Measurements from ENCODE around the gene RAET1G.
A peak's percentile ranks its signal among the peaks of the same experiment; 100 is the strongest.
"Not testable (repeated sequence)": the region's sequence is repeated elsewhere in the genome, so short reads cannot be mapped to it uniquely, and the experiment has no call there.

Gene RAET1G

GRCh38 chr6:149954984-149955653, 32.2 kb upstream of the RAET1G start:
- in situ Hi-C loops (cut with HindIII; ENCODE audit: low pct_ligation_motif_present, low pct_unique_long_range_greater_than_20kb, low sequenced_read_pairs); DNase-seq: not testable (repeated sequence)

GRCh38 chr6:149954328-149954983, 31.5 kb upstream of the RAET1G start:
- DNase-seq = not testable (repeated sequence)

GRCh38 chr6:149953934-149954327, 31.0 kb upstream of the RAET1G start:
- in situ Hi-C loops (cut with HindIII; ENCODE audit: low pct_ligation_motif_present, low pct_unique_long_range_greater_than_20kb, low sequenced_read_pairs); DNase-seq: not testable (repeated sequence)

More at GRCh38 chr6:149954328-149954983, 31.5 kb upstream of the RAET1G start:
- in situ Hi-C loops (cut with HindIII; ENCODE audit: low pct_ligation_motif_present, low pct_unique_long_range_greater_than_20kb, low sequenced_read_pairs) = not testable (repeated sequence)

- DNase-seq; in situ Hi-C loops (cut with HindIII; ENCODE audit: low pct_ligation_motif_present, low pct_unique_long_range_greater_than_20kb, low sequenced_read_pairs): not testable (repeated sequence)
These were observed 30.5 kb upstream of the RAET1G start for GRCh38 chr6:149953390-149953789.

- DNase-seq = no peak
- in situ Hi-C loops (cut with HindIII; ENCODE audit: low pct_ligation_motif_present, low pct_unique_long_range_greater_than_20kb, low sequenced_read_pairs) = no loop called here
These were observed 28.7 kb upstream of the RAET1G start for GRCh38 chr6:149951626-149952025.

GRCh38 chr6:149951096-149951495, 28.2 kb upstream of the RAET1G start:
- in situ Hi-C loops (cut with HindIII; ENCODE audit: low pct_ligation_motif_present, low pct_unique_long_range_greater_than_20kb, low sequenced_read_pairs) = no loop called here
- no peak for DNase-seq

- in situ Hi-C loops (cut with HindIII; ENCODE audit: low pct_ligation_motif_present, low pct_unique_long_range_greater_than_20kb, low sequenced_read_pairs) = no loop called here
- DNase-seq = no peak
These were observed 27.5 kb upstream of the RAET1G start for GRCh38 chr6:149950423-149950822.

GRCh38 chr6:149948616-149949015, 25.7 kb upstream of the RAET1G start:
- no peak for DNase-seq
- in situ Hi-C loops (cut with HindIII; ENCODE audit: low pct_ligation_motif_present, low pct_unique_long_range_greater_than_20kb, low sequenced_read_pairs) = no loop called here

GRCh38 chr6:149948011-149948410, 25.1 kb upstream of the RAET1G start:
- in situ Hi-C loops (cut with HindIII; ENCODE audit: low pct_ligation_motif_present, low pct_unique_long_range_greater_than_20kb, low sequenced_read_pairs) = no loop called here
- DNase-seq = no peak

- DNase-seq = not testable (repeated sequence)
These were observed 24.6 kb upstream of the RAET1G start for GRCh38 chr6:149947533-149947932.

GRCh38 chr6:149946631-149947030, 23.7 kb upstream of the RAET1G start:
- in situ Hi-C loops (cut with HindIII; ENCODE audit: low pct_ligation_motif_present, low pct_unique_long_range_greater_than_20kb, low sequenced_read_pairs) = not testable (repeated sequence)

More at GRCh38 chr6:149947533-149947932, 24.6 kb upstream of the RAET1G start:
- in situ Hi-C loops (cut with HindIII; ENCODE audit: low pct_ligation_motif_present, low pct_unique_long_range_greater_than_20kb, low sequenced_read_pairs) = not testable (repeated sequence)

GRCh38 chr6:149945276-149945675, 22.4 kb upstream of the RAET1G start:
- in situ Hi-C loops (cut with HindIII; ENCODE audit: low pct_ligation_motif_present, low pct_unique_long_range_greater_than_20kb, low sequenced_read_pairs); DNase-seq: not testable (repeated sequence)

More at GRCh38 chr6:149946631-149947030, 23.7 kb upstream of the RAET1G start:
- not testable (repeated sequence) for DNase-seq

GRCh38 chr6:149943321-149943720, 20.4 kb upstream of the RAET1G start:
- DNase-seq; in situ Hi-C loops (cut with HindIII; ENCODE audit: low pct_ligation_motif_present, low pct_unique_long_range_greater_than_20kb, low sequenced_read_pairs): not testable (repeated sequence)

- in situ Hi-C loops (cut with HindIII; ENCODE audit: low pct_ligation_motif_present, low pct_unique_long_range_greater_than_20kb, low sequenced_read_pairs) = no loop called here
- no peak for DNase-seq
These were observed 19.5 kb upstream of the RAET1G start for GRCh38 chr6:149942461-149942829.

- in situ Hi-C loops (cut with HindIII; ENCODE audit: low pct_ligation_motif_present, low pct_unique_long_range_greater_than_20kb, low sequenced_read_pairs) = no loop called here
- peak; percentile 92 for DNase-seq
These were observed 18.9 kb upstream of the RAET1G start, which contains the start of gene ULBP2 for GRCh38 chr6:149941583-149942460. Gene ULBP2 (plus strand): TSS chr6:149942014. CDS start chr6:149942073, 59 bp downstream.

- DNase-seq = no peak
- in situ Hi-C loops (cut with HindIII; ENCODE audit: low pct_ligation_motif_present, low pct_unique_long_range_greater_than_20kb, low sequenced_read_pairs) = no loop called here
These were observed 17.7 kb upstream of the RAET1G start for GRCh38 chr6:149940672-149940982.

GRCh38 chr6:149939909-149940671, 17.2 kb upstream of the RAET1G start:
- no peak for DNase-seq
- in situ Hi-C loops (cut with HindIII; ENCODE audit: low pct_ligation_motif_present, low pct_unique_long_range_greater_than_20kb, low sequenced_read_pairs) = no loop called here

- DNase-seq = no peak
- in situ Hi-C loops (cut with HindIII; ENCODE audit: low pct_ligation_motif_present, low pct_unique_long_range_greater_than_20kb, low sequenced_read_pairs) = no loop called here
These were observed 16.4 kb upstream of the RAET1G start for GRCh38 chr6:149939356-149939648.

Measured in ACHN (cell line).